Karpas-422 (cell line): Measurements from ENCODE around the gene CBS. TPM values are rescaled to one million over a fixed set of nuclear protein-coding genes. Genes with fewer than 3 reads are reported as not detected.
"Not testable (repeated sequence)": the region's sequence is repeated elsewhere in the genome, so short reads cannot be mapped to it uniquely, and the experiment has no call there.

Source experiments
- DNase-seq: peaks from one replicate; pipeline ENCODE4 v3.0.0-alpha.2; 2015
- H2AFZ ChIP-seq: fragments of 200-600 bp; sonication (generic); 2 replicates; pipeline ENCODE4 v1.6.1; 2014; ENCODE audit warnings: antibody characterized with exemption, low read length, mixed read lengths
- H3K27ac ChIP-seq: fragments of 200-600 bp; sonication (generic); 2 replicates; pipeline ENCODE4 v1.5.1; 2014; ENCODE audit warnings: mild to moderate bottlenecking, low read length, moderate library complexity
- H3K27me3 ChIP-seq: fragments of 200-600 bp; sonication (generic); 2 replicates; pipeline ENCODE4 v1.6.1; 2014; ENCODE audit warnings: low read length, mixed read lengths
- H3K36me3 ChIP-seq: fragments of 200-600 bp; sonication (generic); 2 replicates; pipeline ENCODE4 v1.6.1; 2014; ENCODE audit warnings: low read length, mixed read lengths; ENCODE audit not compliant: insufficient read depth
- H3K4me1 ChIP-seq: fragments of 200-600 bp; sonication (generic); 2 replicates; pipeline ENCODE4 v1.6.1; 2014; ENCODE audit warnings: mild to moderate bottlenecking, low read length, mixed read lengths
- H3K4me2 ChIP-seq: fragments of 200-600 bp; sonication (generic); 2 replicates; pipeline ENCODE4 v1.6.1; 2014; ENCODE audit warnings: low read length, low read depth, mild to moderate bottlenecking; ENCODE audit not compliant: poor library complexity, severe bottlenecking
- H3K4me3 ChIP-seq: fragments of 200-600 bp; sonication (generic); 2 replicates; pipeline ENCODE4 v1.5.1; 2014; ENCODE audit warnings: mild to moderate bottlenecking, antibody characterized with exemption, low read length, mixed read lengths
- H3K79me2 ChIP-seq: fragments of 200-600 bp; sonication (generic); 2 replicates; pipeline ENCODE4 v1.6.1; 2014; ENCODE audit warnings: mild to moderate bottlenecking, low read length, mixed read lengths
- H3K9ac ChIP-seq: fragments of 200-600 bp; sonication (generic); 2 replicates; pipeline ENCODE4 v1.6.0; 2014; ENCODE audit warnings: low read length
- H3K9me2 ChIP-seq: fragments of 200-600 bp; sonication (generic), shearing (Covaris generic); replicated peaks from 2 replicates; pipeline ENCODE4 v1.6.0; 2014; ENCODE audit warnings: mild to moderate bottlenecking, low read length, moderate library complexity; ENCODE audit not compliant: insufficient read depth
- H3K9me3 ChIP-seq: fragments of 300-700, 200-600 bp; sonication (generic); 2 replicates; pipeline ENCODE4 v1.6.1; 2014; ENCODE audit warnings: low read length, mixed read lengths
- H4K20me1 ChIP-seq: fragments of 200-600 bp; sonication (generic); 2 replicates; pipeline ENCODE4 v1.6.1; 2014; ENCODE audit warnings: mild to moderate bottlenecking, antibody characterized with exemption, low read length, low read depth; ENCODE audit not compliant: insufficient read depth
- total RNA-seq: library from RNA; depleted of rRNA; stranded (reverse); fragments of >200 nt; shearing (Covaris generic); gene quantifications from 2 replicates; pipeline ENCODE4 v1.2.3, GENCODE V29; 2014; ENCODE audit warnings: low replicate concordance; rRNA removed

CBS gene
- 3.6 and 4.5 TPM in 2 replicates for total RNA-seq

DNA sequence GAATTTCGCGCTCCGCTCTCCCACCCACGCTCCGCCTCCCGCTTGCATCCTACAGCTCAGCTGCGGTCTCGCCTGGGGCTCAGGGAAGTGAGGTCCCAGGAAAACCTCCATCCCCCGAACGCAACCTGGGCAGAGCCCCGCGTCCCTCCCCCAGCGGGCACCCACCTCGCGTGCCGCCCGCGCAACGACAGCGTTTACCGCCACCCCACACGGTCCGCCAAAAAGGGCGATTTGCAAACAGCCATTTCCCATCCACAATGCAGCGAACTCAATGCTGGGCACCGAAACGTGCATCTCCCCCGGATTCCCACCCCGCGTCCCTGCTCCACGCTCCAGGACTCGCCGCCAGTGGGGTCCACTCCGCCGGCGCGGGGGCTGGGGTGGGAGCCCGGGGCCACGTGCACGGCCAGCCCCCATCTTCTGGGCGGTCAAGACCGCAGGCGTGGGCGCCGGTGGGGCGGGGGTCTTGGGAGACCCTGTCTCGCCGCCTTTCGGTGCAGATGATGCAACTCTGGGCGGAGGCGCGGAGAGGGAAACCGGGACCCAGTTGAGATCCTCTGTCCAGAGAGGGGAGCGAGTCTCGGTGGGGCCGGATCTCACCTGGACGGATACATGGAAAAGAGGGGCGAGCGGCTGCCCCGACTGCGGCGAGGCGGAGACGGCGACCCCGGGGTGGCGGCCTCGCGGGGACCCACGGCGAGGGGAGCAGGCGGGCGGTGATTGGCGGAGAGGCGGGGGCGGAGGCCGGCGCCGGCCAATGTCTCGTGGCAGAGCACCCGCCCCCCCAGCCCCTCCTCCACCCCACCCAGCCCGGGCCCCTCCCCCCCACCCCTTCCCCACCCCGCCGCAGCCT is at the start of gene CBS:
Gene CBS, minus strand, starts transcription at position 666 of the 853 bp plus-strand sequence. CDS start 3,642 bp downstream, outside the sequence.
- not testable (repeated sequence) for H3K36me3 ChIP-seq, DNase-seq, H3K27me3 ChIP-seq, H3K4me3 ChIP-seq, H3K9ac ChIP-seq, H3K9me3 ChIP-seq, H3K9me2 ChIP-seq, H3K27ac ChIP-seq, H2AFZ ChIP-seq, H4K20me1 ChIP-seq, H3K4me1 ChIP-seq, H3K79me2 ChIP-seq, H3K4me2 ChIP-seq

GRCh38 chr21:43115956-43116355 is 40.3 kb upstream of the CBS start:
- not testable (repeated sequence) for H3K36me3 ChIP-seq, H3K4me3 ChIP-seq, H3K9me2 ChIP-seq, DNase-seq, H3K9me3 ChIP-seq, H3K27me3 ChIP-seq, H4K20me1 ChIP-seq, H3K79me2 ChIP-seq, H3K9ac ChIP-seq, H3K27ac ChIP-seq, H3K4me1 ChIP-seq, H3K4me2 ChIP-seq, H2AFZ ChIP-seq

DNA sequence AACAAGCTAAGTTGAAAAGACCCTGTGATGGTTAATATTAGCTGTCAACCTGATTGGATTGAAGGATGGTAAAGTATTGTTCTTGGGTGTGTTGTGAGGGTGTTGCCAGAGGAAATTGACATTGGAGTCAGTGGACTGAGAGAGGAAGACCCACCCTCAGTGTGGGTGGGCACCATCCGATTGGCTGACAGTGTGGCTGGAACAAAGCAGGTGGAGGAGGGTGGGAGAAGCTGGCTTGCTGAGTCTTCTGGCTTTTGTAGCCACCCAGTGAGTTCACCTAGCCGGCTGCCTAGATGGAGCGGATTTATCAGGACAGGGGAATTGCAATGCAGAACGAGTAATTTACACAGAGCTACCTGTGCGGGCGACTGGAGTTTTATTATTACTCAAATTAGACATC is 38.8 kb upstream of the CBS start:
- not testable (repeated sequence) for H3K9me2 ChIP-seq, H3K4me1 ChIP-seq, H3K27me3 ChIP-seq, DNase-seq, H4K20me1 ChIP-seq, H3K4me3 ChIP-seq, H3K79me2 ChIP-seq, H2AFZ ChIP-seq, H3K4me2 ChIP-seq, H3K9ac ChIP-seq, H3K36me3 ChIP-seq, H3K9me3 ChIP-seq, H3K27ac ChIP-seq

DNA sequence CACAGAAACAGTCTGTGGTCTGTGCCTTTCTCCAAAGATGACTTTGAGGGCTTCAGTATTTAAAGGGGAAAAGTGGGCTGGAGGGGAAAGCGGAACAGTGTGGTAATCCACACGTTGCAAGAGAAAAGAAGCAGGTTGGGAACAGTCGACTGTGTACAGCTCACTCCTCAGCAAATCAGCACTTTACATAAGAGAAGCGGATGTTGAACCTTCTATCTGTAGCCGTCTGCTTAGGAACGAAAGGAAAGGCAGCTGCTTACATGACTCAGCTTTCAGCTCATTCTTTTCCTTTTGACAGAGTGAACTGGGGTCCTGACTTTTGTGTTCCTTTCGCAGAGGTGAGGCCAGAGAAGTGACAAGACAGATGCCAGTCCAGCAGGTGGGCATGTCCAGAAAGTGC is 33.4 kb upstream of the CBS start:
- not testable (repeated sequence) for H3K79me2 ChIP-seq, H3K9me3 ChIP-seq, H3K9ac ChIP-seq, H4K20me1 ChIP-seq, H3K4me3 ChIP-seq, H3K27ac ChIP-seq, H3K27me3 ChIP-seq, DNase-seq, H3K9me2 ChIP-seq, H3K4me2 ChIP-seq, H3K4me1 ChIP-seq, H2AFZ ChIP-seq, H3K36me3 ChIP-seq

DNA sequence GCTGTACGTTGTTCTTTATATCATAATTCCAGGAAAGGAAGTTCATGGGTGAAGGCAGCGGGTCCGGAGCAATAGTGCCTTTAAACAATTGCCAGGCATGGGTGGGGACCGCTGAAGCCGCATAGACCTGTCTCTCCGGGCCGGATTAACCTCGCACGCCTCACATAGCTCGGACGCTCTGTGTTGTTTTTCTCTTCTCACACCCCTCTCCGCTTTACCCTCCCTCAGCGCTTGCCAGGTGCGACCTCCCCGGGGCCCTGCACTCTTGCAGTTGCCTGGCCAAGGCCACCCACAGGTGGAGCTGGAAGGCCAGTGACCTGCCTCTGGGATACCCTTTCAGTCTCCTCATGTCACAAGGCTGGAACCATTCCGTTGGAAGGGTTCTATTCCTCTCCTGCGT is 32.5 kb upstream of the CBS start:
- H3K79me2 ChIP-seq, H3K9me2 ChIP-seq, H3K36me3 ChIP-seq, H3K4me3 ChIP-seq, H3K9ac ChIP-seq, H4K20me1 ChIP-seq, H2AFZ ChIP-seq, H3K4me2 ChIP-seq, H3K4me1 ChIP-seq, H3K27me3 ChIP-seq, H3K27ac ChIP-seq, H3K9me3 ChIP-seq, DNase-seq: not testable (repeated sequence)

DNA sequence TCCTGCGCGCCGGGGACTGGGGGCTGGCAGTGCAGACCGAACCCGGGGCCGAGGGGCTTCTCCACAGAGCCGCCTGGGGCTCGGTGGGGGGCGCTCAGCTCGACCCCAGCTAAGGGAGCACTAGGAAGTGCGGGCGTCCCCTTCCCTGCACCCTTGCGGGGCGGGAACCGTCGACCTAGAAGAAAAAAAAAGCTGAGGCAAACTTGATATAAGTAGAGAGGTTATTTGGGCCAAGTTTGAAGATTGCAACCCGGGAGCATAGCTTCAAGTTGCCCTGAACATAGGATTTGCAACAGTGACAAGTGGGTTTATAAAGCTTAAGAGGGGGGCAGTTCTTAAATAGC is 32.1 kb upstream of the CBS start:
- not testable (repeated sequence) for H3K9me2 ChIP-seq, H3K4me3 ChIP-seq, H3K9ac ChIP-seq, H2AFZ ChIP-seq, DNase-seq, H3K4me2 ChIP-seq, H3K36me3 ChIP-seq, H3K27me3 ChIP-seq, H3K27ac ChIP-seq, H3K79me2 ChIP-seq, H4K20me1 ChIP-seq, H3K4me1 ChIP-seq, H3K9me3 ChIP-seq

DNA sequence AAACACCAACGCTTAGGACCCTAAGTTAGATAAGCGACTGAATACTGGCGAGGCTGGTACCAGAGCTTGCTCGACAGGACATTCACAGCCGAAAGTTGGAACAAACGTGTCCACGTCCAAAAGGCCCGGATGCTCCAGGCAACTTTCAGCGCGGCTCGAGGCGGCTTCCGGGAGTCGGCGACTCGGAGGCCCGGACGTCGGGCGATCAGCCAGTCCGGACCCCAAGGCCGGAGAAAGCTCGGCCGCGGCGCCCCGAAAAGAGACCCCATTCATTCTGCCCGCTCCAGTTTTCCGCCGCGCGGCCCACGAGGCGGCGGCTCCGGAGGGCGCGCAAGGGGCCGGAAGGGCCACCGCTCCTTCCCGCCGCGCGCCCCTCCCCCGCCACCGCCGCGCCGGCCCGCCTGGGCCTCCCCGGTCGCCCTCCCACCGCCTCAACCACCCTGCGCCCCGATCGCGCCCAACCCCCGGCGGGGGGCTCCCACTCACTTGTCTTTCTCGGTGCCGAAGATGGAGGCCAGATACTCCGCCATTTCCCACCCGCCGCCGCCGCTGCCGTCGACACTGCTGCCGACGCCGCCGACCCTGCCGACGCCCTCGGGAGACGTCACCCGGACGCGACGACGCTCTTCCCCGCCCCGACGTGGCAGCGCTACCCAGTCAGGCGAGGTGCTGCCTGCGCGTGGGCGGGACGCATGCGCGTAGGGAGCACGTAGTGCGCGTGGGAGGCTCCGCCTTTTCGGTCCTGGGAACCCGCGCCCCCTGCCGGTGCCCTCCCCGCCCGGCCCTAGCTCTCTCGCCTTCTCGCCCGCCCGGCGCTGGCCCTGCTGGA is 31.5 kb upstream of the CBS start, which contains the start of gene U2AF1:
Gene U2AF1, minus strand, starts transcription at position 606 of the 829 bp plus-strand sequence. Its CDS starts 76 bp downstream, at position 530.
- peak within 1 kb of the TSS; percentile 27; the same call in 1 of the 2 replicates for H3K4me3 ChIP-seq
- H3K79me2 ChIP-seq, H3K27me3 ChIP-seq, H4K20me1 ChIP-seq, H3K36me3 ChIP-seq, H2AFZ ChIP-seq, H3K9me2 ChIP-seq, H3K4me1 ChIP-seq, H3K27ac ChIP-seq, H3K9me3 ChIP-seq, H3K4me2 ChIP-seq: not testable (repeated sequence)
- DNase-seq, result peak; percentile 44
- peak within 1 kb of the TSS; percentile 60 for H3K9ac ChIP-seq

GRCh38 chr21:43104642-43105041 is 29.0 kb upstream of the CBS start:
- not testable (repeated sequence) for H3K27ac ChIP-seq, H3K9ac ChIP-seq, H3K79me2 ChIP-seq, H3K4me3 ChIP-seq, H2AFZ ChIP-seq, H3K4me2 ChIP-seq, H3K9me2 ChIP-seq, H3K4me1 ChIP-seq, H3K36me3 ChIP-seq, H3K9me3 ChIP-seq, H3K27me3 ChIP-seq, DNase-seq, H4K20me1 ChIP-seq
